Lower leg skin (tissue), 3 donors: ENCODE results near the gene MDC1.

Source experiments
- POLR2A ChIP-seq, 2 donors: fragments of 450-650 bp; IDR thresholded peaks; one replicate each; pipeline ENCODE4 v1.6.1; 2016 to 2017; ENCODE audit warnings: antibody characterized with exemption in 2 of 2, mild to moderate bottlenecking in 1 of 2, moderate library complexity in 1 of 2
- TF ChIP-seq, protein P1 (sequence below), 3 donors: fragments of 450-650 bp; IDR thresholded peaks; one replicate each; pipeline ENCODE4 v1.5.1; 2016; ENCODE audit warnings: antibody characterized with exemption in 3 of 3, mild to moderate bottlenecking in 3 of 3, moderate library complexity in 2 of 3

GRCh38 chr6:30711758-30712380, 5.2 kb downstream of the MDC1 start:
- TF ChIP-seq, protein P1, sequence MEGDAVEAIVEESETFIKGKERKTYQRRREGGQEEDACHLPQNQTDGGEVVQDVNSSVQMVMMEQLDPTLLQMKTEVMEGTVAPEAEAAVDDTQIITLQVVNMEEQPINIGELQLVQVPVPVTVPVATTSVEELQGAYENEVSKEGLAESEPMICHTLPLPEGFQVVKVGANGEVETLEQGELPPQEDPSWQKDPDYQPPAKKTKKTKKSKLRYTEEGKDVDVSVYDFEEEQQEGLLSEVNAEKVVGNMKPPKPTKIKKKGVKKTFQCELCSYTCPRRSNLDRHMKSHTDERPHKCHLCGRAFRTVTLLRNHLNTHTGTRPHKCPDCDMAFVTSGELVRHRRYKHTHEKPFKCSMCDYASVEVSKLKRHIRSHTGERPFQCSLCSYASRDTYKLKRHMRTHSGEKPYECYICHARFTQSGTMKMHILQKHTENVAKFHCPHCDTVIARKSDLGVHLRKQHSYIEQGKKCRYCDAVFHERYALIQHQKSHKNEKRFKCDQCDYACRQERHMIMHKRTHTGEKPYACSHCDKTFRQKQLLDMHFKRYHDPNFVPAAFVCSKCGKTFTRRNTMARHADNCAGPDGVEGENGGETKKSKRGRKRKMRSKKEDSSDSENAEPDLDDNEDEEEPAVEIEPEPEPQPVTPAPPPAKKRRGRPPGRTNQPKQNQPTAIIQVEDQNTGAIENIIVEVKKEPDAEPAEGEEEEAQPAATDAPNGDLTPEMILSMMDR (IDR thresholded peaks at IDR 0.05), result no peak
- TF ChIP-seq POLR2A (IDR thresholded peaks at IDR 0.05), result no peak
